ENCODE results near the gene ESX1.
"Not testable (repeated sequence)": the region's sequence is repeated elsewhere in the genome, so short reads cannot be mapped to it uniquely, and the experiment has no call there.

The ESX1 gene

GRCh38 chrX:104254442-104255115 is at the start of gene ESX1:
Gene ESX1, minus strand, starts transcription at chrX:104254933. Its CDS starts 84 bp downstream, at chrX:104254849.
- DNase-seq = no peak

GRCh38 chrX:104295636-104296035 is 40.9 kb upstream of the ESX1 start:
- no peak for DNase-seq

DNA sequence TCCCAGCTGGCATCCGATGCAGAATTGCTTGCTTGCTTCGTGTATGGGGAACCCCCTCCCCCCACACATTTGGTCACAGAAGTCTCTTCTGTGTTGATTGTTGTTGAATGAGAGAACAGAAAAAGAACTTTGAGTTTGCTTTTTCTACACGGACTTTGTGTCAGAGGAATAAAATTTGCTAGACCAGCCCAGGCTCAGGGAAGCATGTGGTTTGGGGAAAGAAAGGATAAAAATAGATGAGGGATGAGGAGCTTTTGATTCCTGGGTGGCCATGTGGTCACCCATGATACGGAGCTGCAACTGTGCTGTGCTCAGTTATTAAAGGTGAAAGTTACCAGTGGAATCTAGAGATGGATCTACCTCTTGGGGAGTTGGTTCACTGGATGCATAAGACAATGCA is 34.2 kb upstream of the ESX1 start:
- DNase-seq = no peak

- DNase-seq = no peak
Measured at GRCh38 chrX:104288269-104288668, 33.5 kb upstream of the ESX1 start.

DNA sequence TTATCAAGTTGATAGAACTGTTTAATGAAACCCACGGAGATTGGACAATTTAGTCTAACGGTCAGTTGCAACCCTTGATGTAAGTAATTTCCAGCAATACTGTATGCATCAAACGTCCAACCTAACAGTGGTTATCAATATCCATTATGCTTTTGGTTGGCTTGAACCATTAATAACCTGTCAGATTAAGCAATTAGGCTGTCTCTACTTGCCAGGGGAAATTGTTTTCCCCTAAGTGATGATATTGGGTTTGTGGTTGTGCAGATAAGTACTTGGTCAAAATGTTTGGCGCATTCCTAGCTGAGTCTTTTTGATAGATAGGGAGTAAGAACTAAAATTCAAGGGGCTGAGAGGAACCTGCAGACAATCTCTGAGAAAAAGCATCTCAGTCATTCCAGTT is 30.5 kb upstream of the ESX1 start:
- no peak for DNase-seq

DNA sequence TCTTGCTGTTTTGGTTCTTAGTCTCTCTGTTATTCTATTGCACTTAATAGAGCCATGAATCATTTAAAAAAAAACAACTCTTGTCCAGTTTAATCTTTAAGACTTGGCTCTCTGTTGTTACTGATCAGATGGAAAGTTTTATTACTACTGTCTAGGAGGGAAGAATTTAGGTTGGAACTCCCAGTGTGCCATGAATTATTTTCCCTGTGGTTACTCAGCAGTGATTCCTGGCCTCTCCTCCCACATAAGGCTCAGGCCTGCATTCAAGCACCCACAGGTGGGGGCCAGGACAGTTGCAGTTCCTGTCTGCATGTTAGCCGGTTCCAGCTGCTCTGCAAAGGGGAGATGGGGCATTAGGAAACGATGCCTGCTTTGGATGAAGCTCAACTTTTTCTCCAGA is 29.8 kb upstream of the ESX1 start:
- DNase-seq = no peak

DNA sequence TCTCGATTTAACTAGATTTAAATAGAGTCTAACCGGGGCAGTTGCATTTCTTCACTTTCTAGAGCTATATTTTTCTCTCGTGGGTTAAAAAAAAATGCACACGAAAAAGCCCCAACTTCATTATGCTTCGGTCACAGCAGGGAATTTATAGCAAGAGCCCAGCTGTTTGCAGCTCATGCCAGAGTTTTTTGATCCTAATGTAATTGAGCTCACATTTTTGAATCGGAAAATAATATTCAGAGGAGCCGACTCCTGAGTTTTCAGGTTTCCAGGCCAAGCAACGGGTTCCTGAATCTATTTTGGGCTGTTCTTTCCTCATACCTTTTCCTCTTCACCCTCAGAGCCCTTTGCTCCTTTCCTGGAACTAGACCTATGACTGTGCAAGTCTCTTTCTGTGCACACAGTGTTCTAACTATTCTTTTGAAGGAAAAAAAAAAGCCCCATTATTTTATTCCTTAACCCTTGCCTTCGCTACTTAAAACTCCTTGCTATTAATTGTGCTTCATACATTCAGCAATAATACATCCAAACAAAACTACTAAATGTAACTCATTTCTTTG is 27.5 kb upstream of the ESX1 start:
- no peak for DNase-seq

- DNase-seq = no peak
Measured at GRCh38 chrX:104281564-104281963, 26.8 kb upstream of the ESX1 start.

DNA sequence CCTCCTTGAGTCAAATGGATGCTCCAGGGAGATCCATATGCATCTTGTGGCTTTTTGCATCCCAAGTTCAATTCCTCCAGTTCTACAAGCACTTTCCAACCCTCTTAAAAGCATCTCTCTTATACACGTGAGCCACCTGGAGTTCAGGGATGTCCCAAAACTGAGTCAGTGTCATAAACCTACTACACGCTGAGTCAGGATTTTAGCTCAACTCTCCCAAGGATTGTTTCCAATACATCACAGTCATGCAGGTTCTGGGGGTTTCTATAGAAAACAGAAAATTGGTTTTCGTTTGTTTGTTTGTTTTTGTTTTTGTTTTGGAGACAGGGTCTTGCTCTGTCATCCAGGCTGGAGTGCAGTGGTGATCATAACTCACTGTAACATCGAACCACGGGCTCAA is 25.9 kb upstream of the ESX1 start:
- DNase-seq = no peak

GRCh38 chrX:104270916-104271512 is 16.3 kb upstream of the ESX1 start:
- DNase-seq = no peak

DNA sequence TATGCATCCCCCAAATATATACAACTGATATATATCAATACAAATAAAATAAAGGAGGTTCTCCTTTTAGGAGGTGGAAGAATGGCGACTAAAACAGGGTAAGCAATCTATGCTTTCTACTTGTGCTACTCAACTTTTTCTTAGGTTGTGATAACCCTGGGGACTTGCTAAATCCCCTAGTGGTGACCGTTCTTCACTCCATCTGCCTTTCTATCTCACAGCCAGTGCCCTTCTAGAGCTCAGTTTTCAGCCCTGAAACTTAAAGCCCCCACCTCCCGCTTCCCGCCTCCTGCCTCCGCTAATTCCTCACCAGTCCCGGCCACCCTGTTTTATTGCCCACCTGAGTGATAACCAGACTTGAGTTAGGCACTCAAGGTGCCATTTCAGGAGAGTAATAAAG is 15.5 kb upstream of the ESX1 start:
- no peak for DNase-seq

DNA sequence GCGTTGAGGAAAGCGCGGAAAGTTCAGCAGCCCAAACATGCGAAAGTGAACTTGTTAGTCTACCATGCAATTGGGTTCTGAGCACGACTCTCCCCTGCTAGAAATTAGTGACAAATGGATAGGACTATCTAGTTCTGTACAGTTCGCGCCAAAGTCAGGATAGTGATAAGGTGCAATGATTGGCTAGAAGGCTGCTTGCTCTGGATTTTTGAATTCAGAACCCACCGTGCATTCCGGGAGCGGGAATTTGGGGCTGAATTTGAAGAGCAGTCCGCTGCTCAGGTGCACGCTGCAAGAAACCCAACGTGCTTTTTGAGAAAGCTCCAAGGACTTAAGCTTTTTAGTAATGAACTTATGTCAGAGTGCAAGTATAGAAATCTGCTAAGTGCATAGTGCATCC is 732 bp upstream of the ESX1 start:
- no peak for DNase-seq

- no peak for DNase-seq
Measured at GRCh38 chrX:104253567-104254441, 929 bp downstream of the ESX1 start.

DNA sequence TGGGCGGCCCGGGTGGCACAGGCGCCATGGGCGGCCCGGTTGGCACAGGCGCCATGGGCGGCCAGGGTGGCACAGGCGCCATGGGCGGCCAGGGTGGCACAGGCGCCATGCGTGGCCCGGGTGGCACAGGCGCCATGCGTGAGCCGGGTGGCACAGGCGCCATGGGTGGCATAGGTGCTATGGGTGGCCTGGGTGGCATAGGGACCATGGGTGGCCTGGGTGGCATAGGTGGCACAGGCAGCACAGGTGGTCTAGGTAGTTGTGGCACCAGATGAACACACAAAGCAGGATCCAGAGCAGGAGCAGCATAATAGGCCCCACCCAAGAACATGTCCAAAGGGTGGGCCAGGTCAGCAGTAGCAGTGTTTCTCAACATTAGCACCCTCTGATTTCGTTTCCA is 4.3 kb downstream of the ESX1 start:
- DNase-seq = no peak

DNA sequence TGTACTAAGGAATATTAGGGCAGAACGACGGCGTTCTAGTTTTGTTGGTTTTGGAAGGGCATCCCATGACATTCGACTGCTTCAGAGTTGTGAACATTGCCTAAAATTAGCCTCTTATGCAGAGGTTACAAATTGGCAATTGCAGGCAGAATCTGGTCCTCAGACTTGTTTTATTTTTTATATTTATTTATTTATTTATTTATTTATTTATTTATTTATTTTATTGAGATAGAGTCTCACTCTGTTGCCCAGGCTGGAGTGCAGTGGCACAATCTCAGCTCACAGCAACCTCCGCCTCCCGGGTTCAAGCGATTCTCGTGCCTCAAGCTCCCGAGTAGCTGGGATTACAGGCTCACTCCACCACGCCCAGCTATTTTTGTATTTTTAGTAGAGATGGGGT is 24.7 kb downstream of the ESX1 start:
- DNase-seq = not testable (repeated sequence)

GRCh38 chrX:104211187-104211586 is 43.5 kb downstream of the ESX1 start:
- no peak for DNase-seq

- no peak for DNase-seq
Measured at GRCh38 chrX:104205548-104205947, 49.2 kb downstream of the ESX1 start.

All from activated gamma-delta T cell treated with Interleukin-2 at 50 U/mL for 16 hours (primary cell).